Retinal pigment epithelial cell (primary cell): ENCODE measurements around the gene CA12.

ENCODE experiments used
- DNase-seq: peaks from one replicate; pipeline ENCODE4 v3.0.0-alpha.2; 2010; ENCODE audit warnings: low read depth
- H3K4me3 ChIP-seq: 2 replicates; pipeline ENCODE4 v1.5.1; 2011; ENCODE audit warnings: mild to moderate bottlenecking, low read length, control low read depth, moderate library complexity
- CTCF ChIP-seq: conservative IDR thresholded peaks from 2 replicates; pipeline ENCODE4 v1.5.1; 2011; ENCODE audit warnings: low read depth, low read length, control low read depth, inconsistent platforms

Gene CA12

GRCh38 chr15:63366451-63366850 is 15.2 kb downstream of the CA12 start:
- no peak overlapping the region for H3K4me3 ChIP-seq
- DNase-seq, result no peak
- no peak for TF ChIP-seq CTCF

GRCh38 chr15:63365273-63365680 is 16.4 kb downstream of the CA12 start:
- DNase-seq, result no peak
- TF ChIP-seq CTCF, result no peak
- H3K4me3 ChIP-seq, result no peak overlapping the region

- no peak for DNase-seq
- no peak overlapping the region for H3K4me3 ChIP-seq
- TF ChIP-seq CTCF, result no peak
These were observed 17.0 kb downstream of the CA12 start for GRCh38 chr15:63364399-63365272.

GRCh38 chr15:63363292-63363691 is 18.4 kb downstream of the CA12 start:
- no peak for DNase-seq
- no peak for TF ChIP-seq CTCF
- H3K4me3 ChIP-seq, result no peak overlapping the region

GRCh38 chr15:63362885-63363284 is 18.8 kb downstream of the CA12 start:
- no peak for TF ChIP-seq CTCF
- H3K4me3 ChIP-seq, result no peak overlapping the region
- no peak for DNase-seq

GRCh38 chr15:63362196-63362595 is 19.4 kb downstream of the CA12 start:
- no peak overlapping the region for H3K4me3 ChIP-seq
- no peak for TF ChIP-seq CTCF
- no peak for DNase-seq

- H3K4me3 ChIP-seq, result no peak overlapping the region
- TF ChIP-seq CTCF, result no peak
- no peak for DNase-seq
These were observed 21.5 kb downstream of the CA12 start for GRCh38 chr15:63360170-63360569.
